Thymus (tissue), 11 donors: ENCODE data around the gene THOP1. TPM values are rescaled to one million over a fixed set of nuclear protein-coding genes. Genes with fewer than 3 reads are reported as not detected.

Experiments used
- DNase-seq, 9 donors: peaks; one replicate each; pipeline ENCODE4 v3.0.0-alpha.2; 2013; ENCODE audit warnings: low spot score in 9 of 9, low read depth in 6 of 9, missing footprints in 1 of 9
- H3K27ac ChIP-seq, 2 donors: one replicate each; pipeline ENCODE4 v1.5.1; 2013; ENCODE audit warnings: control low read depth in 1 of 2, low read depth in 1 of 2, low read length in 1 of 2, mild to moderate bottlenecking in 1 of 2, moderate library complexity in 1 of 2
- H3K27me3 ChIP-seq, 2 donors: one replicate each; pipeline ENCODE4 v1.5.1; 2013; ENCODE audit warnings: low read length in 1 of 2; ENCODE audit not compliant: control insufficient read depth in 2 of 2, insufficient read depth in 1 of 2
- H3K36me3 ChIP-seq, 2 donors: one replicate each; pipeline ENCODE4 v1.5.1; 2013; ENCODE audit warnings: low read length in 1 of 2, mild to moderate bottlenecking in 1 of 2, moderate library complexity in 1 of 2; ENCODE audit not compliant: control insufficient read depth in 2 of 2, insufficient read depth in 2 of 2
- H3K4me1 ChIP-seq, 2 donors: one replicate each; pipeline ENCODE4 v1.5.1; 2013; ENCODE audit warnings: low read length in 2 of 2; ENCODE audit not compliant: control insufficient read depth in 2 of 2, insufficient read depth in 2 of 2
- H3K4me3 ChIP-seq, 2 donors: one replicate each; pipeline ENCODE4 v1.5.1; 2013; ENCODE audit warnings: low read length in 2 of 2, control low read depth in 1 of 2, mild to moderate bottlenecking in 1 of 2
- H3K9me3 ChIP-seq, 2 donors: one replicate each; pipeline ENCODE4 v1.5.1; 2013; ENCODE audit warnings: low read length in 1 of 2, mild to moderate bottlenecking in 1 of 2; ENCODE audit not compliant: control insufficient read depth in 2 of 2, insufficient read depth in 1 of 2
- WGBS: extraction: QIAGEN DNeasy Blood & Tissue Kit; methylation state at CpG from one replicate; pipeline ENCODE4 v1.1.7; 2013; 5-methylcytosine and 5-hydroxymethylcytosine counted together
- polyA plus RNA-seq: library from polyadenylated mRNA; stranded (reverse); fragments of 200-250 nt; gene quantifications from one replicate; pipeline ENCODE4 v1.2.3, GENCODE V29; 2013
- total RNA-seq: library from RNA; stranded (reverse); fragments of 120-200 nt; gene quantifications from one replicate; pipeline ENCODE4 v1.2.4, GENCODE V29; 2013
- donor health status: healthy.

THOP1 gene
- total and polyA plus RNA-seq, 2 donors: 62.7 to 93.9 TPM

GRCh38 chr19:2750808-2751437, 34.4 kb upstream of the THOP1 start:
- H3K27me3 ChIP-seq: peaks cover 0 to 3% of the 10 kb centered on the region in 2 donors
- H3K9me3 ChIP-seq: no peaks in the 10 kb centered on the region
- H3K27ac ChIP-seq: no peak overlapping the region
- 82% methylated on average over 17 of the region's 17 CpGs for WGBS
- DNase-seq: no peak
- peaks cover 0 to 6% of the 10 kb centered on the region in 2 donors for H3K4me1 ChIP-seq
- H3K36me3 ChIP-seq: peaks cover 22 to 23% of the 10 kb centered on the region in 2 donors
- no peak overlapping the region for H3K4me3 ChIP-seq

- no peak for DNase-seq
- Histone ChIP-seq H3K4me1 (peaks cover 0 to 6% of the 10 kb centered on the region in 2 donors), H3K4me3 (no peak overlapping the region), H3K27me3 (peaks cover 0 to 3% of the 10 kb centered on the region in 2 donors), H3K27ac (no peak overlapping the region), H3K36me3 (peaks cover 27 to 28% of the 10 kb centered on the region in 2 donors), H3K9me3 (no peaks in the 10 kb centered on the region)
- WGBS: 96% methylated on average over 21 of the region's 21 CpGs
These were observed 33.9 kb upstream of the THOP1 start for GRCh38 chr19:2751438-2751830.

GRCh38 chr19:2754659-2755447, 30.4 kb upstream of the THOP1 start:
- no peak overlapping the region for H3K4me3 ChIP-seq
- peaks cover 54 to 58% of the 10 kb centered on the region in 2 donors for H3K36me3 ChIP-seq
- no peaks in the 10 kb centered on the region for H3K9me3 ChIP-seq
- peaks cover 0 to 3% of the 10 kb centered on the region in 2 donors for H3K4me1 ChIP-seq
- no peaks in the 10 kb centered on the region for H3K27me3 ChIP-seq
- WGBS: 98% methylated on average over 43 of the region's 43 CpGs
- no peak overlapping the region for H3K27ac ChIP-seq
- no peak for DNase-seq

GRCh38 chr19:2755448-2755705, 29.9 kb upstream of the THOP1 start:
- 96% methylated on average over 16 of the region's 16 CpGs for WGBS
- H3K27me3 ChIP-seq: no peaks in the 10 kb centered on the region
- H3K27ac ChIP-seq: no peak overlapping the region
- H3K36me3 ChIP-seq: peaks cover 57 to 59% of the 10 kb centered on the region in 2 donors
- no peak overlapping the region for H3K4me3 ChIP-seq
- H3K4me1 ChIP-seq: peaks cover 0 to 3% of the 10 kb centered on the region in 2 donors
- DNase-seq: no peak
- H3K9me3 ChIP-seq: no peaks in the 10 kb centered on the region

DNA sequence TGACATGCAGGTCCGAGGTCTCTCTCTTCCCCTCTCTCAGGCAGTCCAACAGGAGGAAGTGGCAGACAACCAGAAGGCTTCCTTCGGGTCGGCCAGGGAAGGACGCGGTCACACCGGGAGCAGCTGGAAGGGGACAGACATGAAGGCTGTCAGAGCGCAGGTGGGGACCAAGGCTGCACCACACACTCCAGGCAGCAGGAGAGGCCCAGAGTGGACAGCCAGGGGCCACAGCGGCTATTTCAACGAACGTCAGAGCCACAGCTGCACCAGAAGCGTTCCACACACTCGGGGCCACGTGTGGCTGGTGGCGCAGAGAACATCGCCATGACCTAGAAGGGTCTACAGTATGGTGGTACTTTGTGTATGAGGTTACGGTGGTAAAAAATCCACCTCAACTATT, 29.5 kb upstream of the THOP1 start:
- no peak overlapping the region for H3K4me3 ChIP-seq
- peaks cover 61 to 64% of the 10 kb centered on the region in 2 donors for H3K36me3 ChIP-seq
- H3K4me1 ChIP-seq: peaks cover 0 to 3% of the 10 kb centered on the region in 2 donors
- 97% methylated on average over 16 of the region's 16 CpGs for WGBS
- DNase-seq: no peak
- H3K27me3 ChIP-seq: no peaks in the 10 kb centered on the region
- H3K27ac ChIP-seq: no peak overlapping the region
- H3K9me3 ChIP-seq: peaks cover 0 to 3% of the 10 kb centered on the region in 2 donors

DNA sequence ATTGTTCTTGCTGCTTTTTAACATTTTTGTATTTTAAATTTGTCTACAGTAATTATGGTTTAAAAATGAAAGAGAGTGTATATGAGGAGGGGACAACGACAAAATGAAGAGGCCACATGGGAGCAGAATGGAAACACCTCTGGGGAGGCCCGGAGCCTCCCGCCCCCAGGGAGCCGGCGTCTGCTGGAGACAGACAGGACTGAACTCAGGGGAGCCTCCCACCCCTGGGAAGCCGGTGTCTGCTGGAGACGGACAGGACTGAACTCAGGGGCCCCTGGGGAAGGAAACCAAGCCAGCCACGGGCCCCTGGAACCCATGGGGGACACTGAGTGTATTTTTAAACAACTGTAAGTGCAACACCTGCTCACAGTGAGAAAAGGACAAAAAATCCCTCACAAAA, 28.8 kb upstream of the THOP1 start:
- Histone ChIP-seq H3K27me3 (no peaks in the 10 kb centered on the region), H3K36me3 (peaks cover 68 to 70% of the 10 kb centered on the region in 2 donors), H3K4me1 (peaks cover 0 to 3% of the 10 kb centered on the region in 2 donors), H3K27ac (no peak overlapping the region), H3K4me3 (no peak overlapping the region), H3K9me3 (peaks cover 0 to 5% of the 10 kb centered on the region in 2 donors)
- no peak for DNase-seq
- WGBS: 94% methylated on average over 8 of the region's 8 CpGs

- Histone ChIP-seq H3K4me1 (peaks cover 0 to 3% of the 10 kb centered on the region in 2 donors), H3K27ac (no peak overlapping the region), H3K9me3 (peaks cover 0 to 5% of the 10 kb centered on the region in 2 donors), H3K36me3 (peaks cover 75% of the 10 kb centered on the region in 2 donors), H3K4me3 (no peak overlapping the region), H3K27me3 (no peaks in the 10 kb centered on the region)
- no peak for DNase-seq
- 98% methylated on average over 48 of the region's 48 CpGs for WGBS
These were observed 28.1 kb upstream of the THOP1 start for GRCh38 chr19:2756921-2757881.

DNA sequence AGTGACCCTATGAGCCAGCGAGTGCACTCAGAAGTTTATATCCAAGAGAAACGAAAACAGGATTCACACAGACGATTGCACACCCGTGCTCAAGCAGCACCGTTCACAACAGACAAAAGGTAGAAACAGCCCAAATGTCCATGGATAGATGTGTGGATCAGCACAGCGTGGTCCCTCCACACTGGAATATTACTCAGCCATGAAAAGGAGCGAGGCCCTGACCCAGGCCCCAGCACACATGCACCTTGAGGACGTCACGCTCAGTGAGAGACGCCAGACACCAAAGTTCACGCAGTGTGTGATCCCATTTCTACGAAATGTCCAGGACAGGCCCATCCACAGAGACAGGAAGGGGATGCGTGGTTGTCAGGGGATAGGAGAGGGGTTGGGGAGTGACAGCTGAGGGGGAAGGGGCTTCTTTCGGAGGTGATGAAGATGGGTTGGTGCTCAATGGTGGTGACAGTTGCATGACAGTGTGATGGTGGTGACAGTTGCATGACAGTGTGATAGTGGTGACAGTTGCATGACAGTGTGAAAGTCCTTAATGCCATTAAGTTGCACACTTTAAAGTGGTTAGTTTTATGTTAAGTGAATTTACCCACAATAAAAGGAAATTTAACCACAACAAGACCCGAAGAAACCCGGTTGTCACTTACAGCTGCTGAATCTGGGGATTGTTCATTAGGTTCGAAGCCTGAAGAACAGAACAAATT, 26.5 kb upstream of the THOP1 start:
- H3K27ac ChIP-seq: no peak overlapping the region
- H3K4me1 ChIP-seq: peaks cover 0 to 3% of the 10 kb centered on the region in 2 donors
- no peak overlapping the region for H3K4me3 ChIP-seq
- H3K27me3 ChIP-seq: no peaks in the 10 kb centered on the region
- H3K9me3 ChIP-seq: peaks cover 0 to 5% of the 10 kb centered on the region in 2 donors
- H3K36me3 ChIP-seq: peaks cover 87 to 88% of the 10 kb centered on the region in 2 donors
- no peak for DNase-seq
- 86% methylated on average over 17 of the region's 17 CpGs for WGBS
